ENCODE measurements around the gene TCF19. TPM values are rescaled to one million over a fixed set of nuclear protein-coding genes. Genes with fewer than 3 reads are reported as not detected.

The TCF19 gene
- total RNA-seq, 2 donors from 2014 or later: 10.8 to 12.5 TPM

DNA sequence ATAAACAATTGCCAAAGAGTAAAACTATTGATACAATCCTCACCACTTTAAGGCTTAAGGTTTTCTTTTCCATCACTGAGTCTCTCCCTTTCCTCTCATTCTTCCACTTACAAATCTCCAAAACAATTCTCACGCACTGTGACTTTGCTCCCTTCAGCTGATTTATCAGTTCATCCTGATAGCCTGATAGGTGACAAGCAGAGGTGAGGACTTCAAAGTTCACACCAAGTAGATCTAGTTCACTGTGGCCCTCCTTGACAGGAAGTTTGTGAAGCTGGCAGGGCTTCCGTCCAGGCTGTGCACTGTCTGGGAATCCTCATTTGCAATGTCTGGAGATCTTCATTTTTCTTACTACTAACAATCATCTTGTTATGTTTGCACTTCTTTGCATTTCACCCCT is 47.2 kb downstream of the TCF19 start:
- Histone ChIP-seq H3K9me3 (ENCODE audit: control insufficient read depth, low read length) (no peaks in the 10 kb centered on the region), H3K27me3 (ENCODE audit: control insufficient read depth, insufficient read depth, low read length, poor library complexity, severe bottlenecking) (no peaks in the 10 kb centered on the region), H3K36me3 (ENCODE audit: control insufficient read depth, insufficient read depth, low read length) (no peaks in the 10 kb centered on the region), H3K4me3 (ENCODE audit: low read length) (no peak overlapping the region), H3K27ac (ENCODE audit: low read depth, low read length) (no peak overlapping the region), H3K4me1 (ENCODE audit: control insufficient read depth, insufficient read depth, low read length) (peaks cover 11% of the 10 kb centered on the region), H3K9ac (ENCODE audit: extremely low read depth, low read length, poor library complexity, severe bottlenecking) (no peak overlapping the region)
- Mint-ChIP-seq H3K4me1 (peaks cover 25% of the 10 kb centered on the region), H3K9me3 (peaks cover 3% of the 10 kb centered on the region), H3K36me3 (ENCODE audit: low read depth) (no peaks in the 10 kb centered on the region), H3K4me3 (no peak overlapping the region), H3K27ac (no peak overlapping the region), H3K27me3 (ENCODE audit: insufficient read depth) (peaks cover 5% of the 10 kb centered on the region)
- no peak for DNase-seq
- TF ChIP-seq, protein P1, sequence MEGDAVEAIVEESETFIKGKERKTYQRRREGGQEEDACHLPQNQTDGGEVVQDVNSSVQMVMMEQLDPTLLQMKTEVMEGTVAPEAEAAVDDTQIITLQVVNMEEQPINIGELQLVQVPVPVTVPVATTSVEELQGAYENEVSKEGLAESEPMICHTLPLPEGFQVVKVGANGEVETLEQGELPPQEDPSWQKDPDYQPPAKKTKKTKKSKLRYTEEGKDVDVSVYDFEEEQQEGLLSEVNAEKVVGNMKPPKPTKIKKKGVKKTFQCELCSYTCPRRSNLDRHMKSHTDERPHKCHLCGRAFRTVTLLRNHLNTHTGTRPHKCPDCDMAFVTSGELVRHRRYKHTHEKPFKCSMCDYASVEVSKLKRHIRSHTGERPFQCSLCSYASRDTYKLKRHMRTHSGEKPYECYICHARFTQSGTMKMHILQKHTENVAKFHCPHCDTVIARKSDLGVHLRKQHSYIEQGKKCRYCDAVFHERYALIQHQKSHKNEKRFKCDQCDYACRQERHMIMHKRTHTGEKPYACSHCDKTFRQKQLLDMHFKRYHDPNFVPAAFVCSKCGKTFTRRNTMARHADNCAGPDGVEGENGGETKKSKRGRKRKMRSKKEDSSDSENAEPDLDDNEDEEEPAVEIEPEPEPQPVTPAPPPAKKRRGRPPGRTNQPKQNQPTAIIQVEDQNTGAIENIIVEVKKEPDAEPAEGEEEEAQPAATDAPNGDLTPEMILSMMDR (conservative IDR thresholded peaks at IDR 0.05): no peak
- 69 to 92% methylated on average over 2 of the region's 2 CpGs for WGBS, 2 experiments (ENCODE audit: insufficient coverage in 1 of 2, insufficient read length in 1 of 2)

DNA sequence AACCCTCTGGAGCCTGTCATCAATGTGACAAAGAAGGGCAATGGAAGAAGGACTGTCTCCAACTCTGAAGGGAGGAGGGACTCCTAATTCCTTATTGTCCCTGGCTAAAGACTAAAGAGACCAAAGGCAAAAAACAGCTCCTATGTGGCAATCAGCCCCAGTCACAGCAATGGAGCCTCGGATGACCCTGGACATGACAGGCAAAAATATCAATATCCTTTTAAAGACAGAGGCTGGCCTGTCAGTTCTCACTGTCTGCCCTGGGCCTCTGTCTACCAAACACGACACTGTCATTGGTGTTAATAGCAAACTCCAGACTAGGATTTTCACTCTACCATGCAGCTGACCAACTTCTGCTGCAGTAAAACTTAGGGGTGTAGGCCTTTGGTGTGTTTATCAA is 50.1 kb downstream of the TCF19 start:
- H3K4me1 Mint-ChIP-seq: peaks cover 21% of the 10 kb centered on the region

DNA sequence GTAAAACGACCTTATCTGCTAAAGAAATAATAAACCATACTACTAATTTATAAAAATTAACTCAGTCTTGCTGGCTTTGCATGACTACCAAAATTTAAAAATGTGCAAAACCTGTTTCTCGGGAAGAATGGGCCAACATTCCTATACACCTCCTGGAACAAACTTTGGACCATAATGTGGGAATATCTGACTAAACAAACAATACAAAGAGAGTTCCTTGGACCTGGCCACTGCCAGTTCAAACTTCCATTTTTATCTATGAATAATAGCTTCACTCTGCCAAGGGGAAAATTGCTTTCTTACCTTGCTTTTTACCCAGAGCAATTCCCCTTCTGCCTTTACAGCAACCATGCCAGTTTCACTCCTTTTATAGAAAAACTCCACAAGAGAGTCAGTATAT is 50.7 kb downstream of the TCF19 start:
- 87 to 100% methylated on average over 1 to 2 of the region's 2 CpGs for WGBS, 2 experiments (ENCODE audit: insufficient coverage in 1 of 2, insufficient read length in 1 of 2)
- no peaks in the 10 kb centered on the region for H3K9me3 Mint-ChIP-seq

More for the DNA sequence above, 50.1 kb downstream of the TCF19 start:
- Histone ChIP-seq H3K4me1 (ENCODE audit: control insufficient read depth, insufficient read depth, low read length) (peaks cover 8% of the 10 kb centered on the region), H3K27me3 (ENCODE audit: control insufficient read depth, insufficient read depth, low read length, poor library complexity, severe bottlenecking) (no peaks in the 10 kb centered on the region), H3K27ac (ENCODE audit: low read depth, low read length) (peak overlapping the region; percentile 44), H3K9ac (ENCODE audit: extremely low read depth, low read length, poor library complexity, severe bottlenecking) (no peak overlapping the region), H3K9me3 (ENCODE audit: control insufficient read depth, low read length) (no peaks in the 10 kb centered on the region), H3K4me3 (ENCODE audit: low read length) (no peak overlapping the region), H3K36me3 (ENCODE audit: control insufficient read depth, insufficient read depth, low read length) (no peaks in the 10 kb centered on the region)
- DNase-seq: no peak
- Mint-ChIP-seq H3K27ac (no peak overlapping the region), H3K9me3 (no peaks in the 10 kb centered on the region), H3K27me3 (ENCODE audit: insufficient read depth) (peaks cover 2% of the 10 kb centered on the region), H3K36me3 (ENCODE audit: low read depth) (no peaks in the 10 kb centered on the region), H3K4me3 (no peak overlapping the region)
- TF ChIP-seq, protein P1 (conservative IDR thresholded peaks at IDR 0.05): no peak
- 93 to 100% methylated on average over 1 to 2 of the region's 2 CpGs for WGBS, 2 experiments (ENCODE audit: insufficient coverage in 1 of 2, insufficient read length in 1 of 2)

More for the DNA sequence above, 50.7 kb downstream of the TCF19 start:
- Mint-ChIP-seq H3K4me1 (peaks cover 15% of the 10 kb centered on the region), H3K27ac (no peak overlapping the region), H3K4me3 (no peak overlapping the region), H3K36me3 (ENCODE audit: low read depth) (no peaks in the 10 kb centered on the region), H3K27me3 (ENCODE audit: insufficient read depth) (peaks cover 2% of the 10 kb centered on the region)
- Histone ChIP-seq H3K36me3 (ENCODE audit: control insufficient read depth, insufficient read depth, low read length) (no peaks in the 10 kb centered on the region), H3K27me3 (ENCODE audit: control insufficient read depth, insufficient read depth, low read length, poor library complexity, severe bottlenecking) (no peaks in the 10 kb centered on the region), H3K4me1 (ENCODE audit: control insufficient read depth, insufficient read depth, low read length) (peaks cover 8% of the 10 kb centered on the region), H3K4me3 (ENCODE audit: low read length) (no peak overlapping the region), H3K9ac (ENCODE audit: extremely low read depth, low read length, poor library complexity, severe bottlenecking) (no peak overlapping the region), H3K27ac (ENCODE audit: low read depth, low read length) (no peak overlapping the region), H3K9me3 (ENCODE audit: control insufficient read depth, low read length) (no peaks in the 10 kb centered on the region)
- no peak for DNase-seq
- TF ChIP-seq, protein P1 (conservative IDR thresholded peaks at IDR 0.05): no peak
